Measurements from ENCODE around the gene ACVR1B.
A peak's percentile ranks its signal among the peaks of the same experiment; 100 is the strongest.

ACVR1B gene

DNA sequence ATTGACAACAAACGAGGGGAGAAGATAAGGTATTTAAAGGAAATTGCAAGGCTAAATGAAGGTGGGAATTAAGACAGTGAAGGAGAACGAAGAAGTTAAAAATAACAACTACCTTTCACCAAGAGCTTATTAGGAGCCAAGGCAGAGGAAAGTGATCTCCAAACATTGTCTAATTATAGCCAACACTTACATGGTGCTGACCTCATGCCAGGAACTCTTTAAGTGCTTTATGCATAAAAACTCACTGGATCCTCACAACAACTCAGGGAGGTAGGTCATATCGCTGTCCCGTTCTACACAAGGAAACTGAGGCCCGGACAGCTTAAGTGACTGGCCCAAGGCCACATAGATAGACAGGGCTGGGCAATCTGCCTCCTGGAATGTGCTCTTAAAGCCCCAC, 74.8 kb downstream of the ACVR1B start:
- DNase-seq, result no peak

DNA sequence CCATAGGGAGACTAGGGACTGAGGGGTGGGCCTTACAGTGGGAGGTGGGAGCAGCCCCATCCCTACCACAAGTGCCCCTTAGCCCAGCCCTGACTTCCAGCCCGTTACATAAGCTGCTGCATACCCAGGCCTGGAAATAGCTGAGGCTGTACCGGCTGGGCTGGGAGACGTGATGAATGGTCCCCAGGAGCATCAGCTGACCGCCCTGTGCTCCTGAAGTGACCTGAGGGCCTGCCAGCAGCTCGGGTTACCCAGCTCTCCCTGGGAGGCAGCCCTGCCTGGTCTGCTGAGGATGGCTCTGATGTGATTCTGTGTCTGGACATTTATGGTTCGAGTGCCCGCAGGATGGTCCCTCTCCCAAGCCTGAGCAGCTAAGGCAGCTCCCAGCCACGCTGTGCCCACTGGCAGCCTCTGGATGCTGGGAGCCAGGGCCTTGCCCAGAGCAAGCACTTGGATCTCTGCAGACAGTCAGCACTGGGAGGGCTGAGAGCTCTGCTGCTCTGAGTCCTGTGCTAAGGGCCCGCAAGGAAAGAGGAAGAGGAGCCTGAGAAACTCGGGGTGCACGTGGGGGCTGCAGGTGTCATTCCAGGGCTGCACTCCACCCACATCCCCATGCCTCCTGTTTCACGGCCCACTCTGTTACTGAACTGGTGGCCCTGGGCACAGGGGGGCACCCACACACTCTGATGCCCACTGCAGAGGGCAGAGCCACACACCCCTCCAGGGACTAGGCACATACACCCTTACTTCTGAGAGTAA, 75.8 kb downstream of the ACVR1B start:
- no peak for DNase-seq

DNA sequence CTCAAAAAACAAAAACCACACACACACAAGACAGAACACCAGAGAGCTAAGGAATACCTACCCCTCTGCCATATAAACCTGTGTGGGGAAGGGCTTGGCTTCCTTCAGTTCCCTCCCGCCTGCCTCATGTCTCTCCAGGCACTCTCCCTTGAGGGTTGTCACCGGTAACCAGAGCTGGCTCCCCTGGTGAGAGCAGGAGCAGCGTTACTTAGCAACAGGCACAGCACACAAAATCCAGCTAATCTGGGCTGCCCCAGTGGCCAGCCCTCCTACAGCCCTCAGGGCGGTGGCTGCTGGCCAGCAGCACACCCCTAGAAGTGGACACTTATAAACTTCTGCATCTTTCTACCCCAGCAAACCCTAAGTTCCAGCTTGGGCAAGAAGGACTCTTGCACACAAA, 78.2 kb downstream of the ACVR1B start:
- no peak for DNase-seq

DNA sequence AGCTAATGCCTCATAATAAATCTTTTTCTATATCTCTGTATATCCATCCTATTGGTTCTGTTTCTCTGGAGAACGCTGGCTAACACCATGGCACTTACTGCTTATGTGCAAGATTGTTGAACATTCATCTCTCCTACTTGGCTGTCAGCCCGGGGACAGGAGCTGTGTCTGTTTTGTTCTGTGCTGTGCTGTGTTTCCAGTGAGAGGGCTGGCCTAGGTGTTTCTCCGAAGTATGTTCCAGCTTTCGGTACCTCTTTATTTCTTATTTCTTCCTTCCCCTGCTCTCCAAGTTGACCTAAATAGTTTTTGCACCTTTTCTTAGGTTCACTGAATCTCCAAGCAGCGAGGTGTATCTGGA, 80.9 kb downstream of the ACVR1B start:
- no peak for DNase-seq

DNA sequence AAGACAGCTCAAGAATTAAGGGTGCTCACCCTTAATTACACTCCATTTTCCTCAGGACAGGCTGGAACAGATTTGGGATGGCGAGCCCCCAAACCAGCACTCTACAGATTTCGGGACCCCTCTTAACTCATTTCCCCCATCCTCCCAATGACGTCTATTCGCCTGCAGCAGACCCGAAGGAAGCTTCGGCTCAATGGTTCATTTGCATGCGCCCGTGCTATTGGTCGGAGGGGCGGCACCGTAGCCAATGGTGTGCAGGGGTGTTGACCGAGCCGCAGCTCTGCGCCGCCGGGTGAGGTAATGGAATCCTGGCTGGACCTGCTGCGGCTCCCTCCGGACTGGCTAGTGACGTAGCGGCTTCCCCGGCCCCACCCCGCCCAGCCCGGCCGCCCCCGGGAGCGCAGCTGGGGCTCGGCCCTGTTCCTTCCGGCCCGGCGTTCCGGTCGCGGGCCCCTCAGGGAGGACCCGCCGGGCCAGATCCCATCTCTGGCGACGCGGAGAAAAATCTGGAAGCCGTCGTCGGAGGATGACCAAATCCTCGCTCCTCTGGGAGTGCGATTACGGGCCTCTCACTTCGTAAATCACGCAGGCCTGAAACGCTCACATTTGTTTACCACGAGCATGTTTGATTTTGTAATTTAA, 81.4 kb downstream of the ACVR1B start:
- DNase-seq, result peak; percentile 92

DNA sequence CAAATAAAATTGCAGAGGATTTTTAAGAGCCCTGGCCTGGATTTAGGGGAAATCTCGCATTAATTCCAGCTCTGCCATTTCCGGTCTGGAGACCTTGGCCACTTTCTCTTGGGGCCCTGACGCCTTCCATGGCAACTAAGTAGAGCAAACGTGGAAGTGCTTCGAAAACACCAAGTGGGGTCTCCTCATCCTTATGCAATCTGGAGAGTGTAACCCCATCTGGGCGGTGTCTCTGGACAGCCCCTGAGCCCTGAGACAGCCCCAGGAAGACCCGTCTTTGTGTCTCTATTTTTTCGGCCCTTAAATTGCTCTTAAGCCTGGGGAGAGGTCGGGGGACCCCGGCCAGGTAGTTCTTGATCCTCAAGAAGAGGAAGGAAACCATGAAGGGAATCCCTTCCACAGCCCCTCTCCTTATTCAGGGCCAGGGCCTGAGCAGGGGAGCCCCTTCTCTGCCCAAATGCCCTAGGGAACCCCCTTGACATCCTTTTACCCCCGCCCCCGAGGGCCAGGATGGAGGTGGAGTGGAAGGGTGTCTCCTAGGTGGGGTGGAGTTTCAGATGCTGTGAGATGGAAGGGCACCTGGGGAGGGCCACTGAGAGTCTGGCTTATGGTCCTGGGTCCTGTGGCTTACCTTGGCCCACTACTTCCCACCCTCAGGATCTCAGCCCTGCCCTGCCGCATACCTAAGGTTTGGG, 82.1 kb downstream of the ACVR1B start:
- DNase-seq, result no peak

DNA sequence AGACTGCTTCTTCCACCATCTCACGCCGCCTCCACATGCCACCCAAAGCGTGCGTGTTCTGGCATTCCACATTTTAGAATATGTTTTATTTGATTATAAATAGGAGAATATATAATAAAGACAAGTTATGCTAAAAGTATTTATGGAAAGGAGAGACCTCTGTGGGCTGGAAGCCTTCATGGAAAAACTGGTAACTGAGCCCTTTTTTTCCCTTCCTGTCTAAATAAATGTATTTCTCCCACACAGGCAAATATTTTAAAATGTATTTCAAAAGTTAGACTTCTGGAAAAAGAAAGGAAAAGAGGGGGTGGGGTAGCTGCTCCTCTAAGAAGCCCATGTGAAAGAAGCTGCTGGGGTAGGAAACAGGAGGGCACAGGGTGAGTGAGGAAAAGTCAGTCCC, 83.7 kb downstream of the ACVR1B start:
- DNase-seq, result no peak

DNA sequence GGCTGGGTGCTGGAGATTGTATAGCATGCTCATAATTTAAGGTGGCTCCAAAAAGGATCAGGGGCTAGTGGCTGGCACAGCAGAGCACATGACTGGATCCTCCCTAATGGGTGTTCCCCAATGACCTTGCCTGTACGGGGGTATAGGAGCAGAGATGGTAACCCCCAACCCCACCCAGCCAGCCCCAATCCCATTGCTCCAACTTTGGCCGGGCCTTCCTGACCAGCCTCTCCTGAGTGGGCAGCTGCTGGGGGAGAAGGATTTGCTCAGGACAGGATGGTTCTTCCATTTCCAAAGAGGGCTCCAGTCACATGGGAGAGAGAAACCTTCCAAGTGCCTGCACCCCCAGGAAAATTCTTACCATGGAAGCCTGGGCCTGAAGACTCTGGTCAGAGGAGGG, 84.4 kb downstream of the ACVR1B start:
- no peak for DNase-seq

DNA sequence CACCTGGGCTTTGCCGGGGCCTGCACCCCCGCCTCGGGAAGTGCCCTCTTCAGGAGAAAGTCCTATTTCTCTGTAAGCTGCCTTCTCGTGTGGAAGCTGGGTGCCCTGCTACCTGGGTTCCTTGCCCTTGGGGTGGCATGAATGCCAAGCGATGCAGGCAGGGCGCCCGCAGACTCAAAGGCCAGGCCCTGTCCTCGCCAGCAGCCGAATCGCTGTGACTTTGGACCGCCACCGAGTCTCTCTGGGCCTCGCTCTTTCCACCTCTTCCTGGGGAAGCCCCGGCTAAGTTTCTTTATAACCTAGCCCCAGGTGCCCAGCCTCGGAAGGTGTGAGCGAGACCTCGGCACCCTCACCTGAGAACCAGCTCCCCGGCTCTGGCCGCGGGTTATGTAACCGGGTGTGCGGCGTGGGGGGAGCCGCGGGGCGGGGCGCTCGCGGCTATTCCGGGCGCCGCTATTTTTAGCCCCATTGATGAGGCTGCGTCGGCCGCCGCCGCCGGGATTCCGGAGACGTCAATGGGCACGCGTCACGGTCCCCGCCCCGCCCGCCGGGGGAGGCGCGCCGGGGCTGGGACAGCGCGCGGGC, 85.2 kb downstream of the ACVR1B start:
- peak; percentile 72 for DNase-seq

DNA sequence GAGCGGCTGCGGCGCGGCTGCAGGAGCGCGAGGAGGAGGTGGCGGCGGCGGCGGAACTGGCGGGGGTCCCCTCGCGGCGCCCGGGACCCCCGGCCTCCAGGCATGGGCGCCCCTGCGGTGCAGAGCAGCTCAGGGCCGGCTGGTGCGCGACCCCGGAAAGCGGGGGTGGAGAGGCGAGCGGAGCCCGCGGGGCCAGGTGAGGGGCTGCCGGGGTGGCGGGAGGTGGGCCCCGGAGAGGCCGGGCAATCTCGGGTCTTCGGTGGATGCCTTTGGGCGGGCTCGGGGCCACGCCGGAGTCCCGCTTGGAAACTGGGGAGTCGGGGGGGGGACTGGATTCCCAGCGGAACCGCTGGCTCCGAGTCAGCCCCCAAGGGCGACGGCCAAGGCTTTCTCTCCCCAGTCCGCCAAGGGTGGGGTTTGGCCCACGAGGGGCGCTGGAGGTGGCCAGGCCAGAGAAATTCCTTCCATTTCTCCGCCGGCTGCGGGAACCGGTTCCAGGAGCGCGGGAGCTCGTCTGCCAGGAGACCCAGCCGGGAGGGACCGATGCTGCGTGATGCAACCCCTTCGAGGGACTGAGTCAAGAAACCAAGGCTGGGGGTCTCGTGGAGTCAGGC, 85.9 kb downstream of the ACVR1B start:
- DNase-seq, result no peak

DNA sequence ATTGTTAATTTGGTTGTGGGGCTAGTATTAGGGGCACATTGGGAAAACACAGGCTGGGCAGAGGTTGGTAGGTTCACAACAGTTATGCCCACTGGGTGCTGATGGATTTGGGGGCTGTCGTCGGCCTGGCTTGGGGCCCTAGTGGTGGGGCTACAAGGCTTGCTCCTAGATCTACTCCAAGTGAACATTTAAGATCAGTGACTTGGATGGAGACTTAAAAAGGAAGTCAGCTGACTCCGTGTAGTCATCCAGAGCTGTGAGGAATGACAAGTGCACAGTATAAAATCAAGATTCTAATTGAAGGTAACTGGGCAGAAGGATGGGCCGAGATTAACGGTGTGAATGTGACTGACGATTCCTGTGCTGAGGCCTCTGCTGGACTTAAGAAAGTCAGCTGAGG, 86.9 kb downstream of the ACVR1B start:
- no peak for DNase-seq

DNA sequence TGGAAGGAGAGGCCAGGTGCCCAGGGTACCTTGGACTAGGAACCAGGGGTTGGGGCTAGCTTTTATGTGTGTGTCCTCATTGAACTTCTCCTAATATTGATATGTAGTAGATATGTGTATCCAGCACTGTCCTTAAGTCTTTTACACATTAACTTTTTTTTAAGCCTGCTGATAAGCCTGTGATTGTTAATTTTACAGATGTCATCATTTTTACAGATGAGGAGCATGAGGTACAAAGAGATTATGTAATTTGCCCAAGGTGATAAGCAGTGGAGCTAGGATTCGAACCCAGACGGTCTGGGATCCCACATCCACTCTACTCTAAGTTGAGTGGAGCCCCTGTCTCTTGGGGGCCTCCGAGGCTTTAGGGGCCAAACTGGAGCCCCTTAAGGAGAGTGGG, 89.5 kb downstream of the ACVR1B start:
- no peak for DNase-seq

DNA sequence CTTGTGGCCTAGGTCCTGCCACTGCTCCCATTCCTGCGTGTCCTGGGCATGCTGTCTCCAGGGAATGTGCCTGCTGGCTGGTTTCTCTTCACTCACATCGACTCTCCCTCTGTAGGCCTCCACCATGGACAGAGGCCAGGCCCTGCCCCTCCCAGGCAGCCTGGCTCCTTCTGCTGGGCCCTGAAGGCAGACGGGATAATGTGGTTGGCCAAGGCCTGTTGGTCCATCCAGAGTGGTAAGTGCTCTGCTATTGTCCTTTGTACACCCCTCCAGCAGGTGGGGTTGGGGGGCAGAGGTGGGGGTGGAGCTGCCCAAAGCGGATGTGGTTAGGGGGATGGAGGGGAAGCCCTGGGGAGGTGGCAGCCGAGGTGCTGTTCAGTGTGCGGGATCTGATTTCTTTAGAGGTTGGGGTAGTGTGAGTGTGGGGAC, 90.2 kb downstream of the ACVR1B start:
- DNase-seq, result no peak

DNA sequence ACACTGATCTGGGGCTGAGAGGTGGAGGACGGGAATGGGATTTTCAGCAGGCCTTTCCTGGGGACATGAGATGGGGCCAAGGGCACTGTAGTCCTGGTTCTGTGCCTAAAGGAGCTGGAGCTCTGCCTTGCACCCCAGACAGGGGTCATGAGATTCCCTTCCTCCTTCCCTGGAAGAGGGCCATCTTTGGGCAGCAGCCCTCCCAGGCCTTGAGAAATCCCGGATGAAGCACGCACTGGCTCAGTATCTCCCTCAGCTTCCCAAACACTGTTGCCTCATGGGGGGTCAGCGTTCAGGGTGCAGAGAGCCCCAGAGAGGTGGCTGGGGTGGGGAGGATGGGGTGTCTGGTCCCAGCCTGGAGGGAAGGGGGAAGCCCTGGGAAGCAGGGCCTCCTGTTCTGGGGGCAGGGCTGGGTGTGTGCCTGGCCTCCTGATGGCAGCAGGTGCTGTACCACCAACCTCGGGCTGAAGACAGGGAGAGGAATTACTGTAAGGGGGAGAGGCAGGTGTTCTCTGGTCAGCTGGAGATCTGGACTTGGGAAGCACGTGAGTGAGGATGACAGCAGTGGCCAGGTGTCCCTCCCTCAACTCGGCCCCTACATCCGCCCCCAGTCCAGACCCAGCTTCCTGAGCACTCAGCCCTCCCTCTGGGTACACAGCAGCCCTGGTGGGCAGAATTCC, 91.3 kb downstream of the ACVR1B start:
- no peak for DNase-seq

DNA sequence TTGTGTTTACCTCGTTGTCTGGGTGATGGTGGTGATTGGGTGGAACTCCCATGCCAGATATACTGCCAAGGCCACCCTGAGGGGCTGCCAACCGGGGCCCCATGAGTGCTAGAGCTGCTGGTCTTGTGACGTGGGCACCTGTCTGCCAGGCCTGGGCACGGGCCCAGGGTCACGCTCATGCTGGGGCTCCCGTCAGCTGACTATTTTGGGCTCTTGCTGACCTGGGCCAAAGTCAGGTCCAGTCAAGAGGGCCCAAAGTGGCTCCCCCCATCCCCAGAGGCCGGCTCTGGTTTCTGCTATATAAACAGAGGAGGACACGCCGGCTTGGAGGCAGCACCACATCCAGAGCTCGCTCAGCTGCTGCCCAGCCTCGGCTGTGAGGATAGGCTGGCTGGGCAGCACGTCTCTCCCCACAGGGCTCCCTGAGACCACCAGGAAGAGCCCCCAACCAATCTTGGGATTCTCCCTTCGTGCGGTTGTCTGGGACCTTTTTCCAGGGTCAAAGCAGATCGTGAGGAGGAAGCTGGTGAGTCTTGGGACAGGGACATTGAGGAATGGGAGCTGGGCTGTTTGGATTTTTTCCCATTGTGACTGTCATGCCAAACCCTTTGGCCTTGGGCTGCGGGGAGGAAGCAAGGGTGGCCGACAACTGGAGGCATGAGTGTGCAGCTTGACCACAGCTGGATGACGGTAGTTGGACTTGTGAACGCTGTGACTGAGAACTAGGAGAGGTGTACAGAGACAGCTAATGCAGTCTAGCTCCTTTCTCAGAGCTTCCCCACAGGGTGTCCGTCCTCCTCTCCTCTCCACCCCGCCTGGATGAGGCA, 92.1 kb downstream of the ACVR1B start:
- DNase-seq, result no peak

DNA sequence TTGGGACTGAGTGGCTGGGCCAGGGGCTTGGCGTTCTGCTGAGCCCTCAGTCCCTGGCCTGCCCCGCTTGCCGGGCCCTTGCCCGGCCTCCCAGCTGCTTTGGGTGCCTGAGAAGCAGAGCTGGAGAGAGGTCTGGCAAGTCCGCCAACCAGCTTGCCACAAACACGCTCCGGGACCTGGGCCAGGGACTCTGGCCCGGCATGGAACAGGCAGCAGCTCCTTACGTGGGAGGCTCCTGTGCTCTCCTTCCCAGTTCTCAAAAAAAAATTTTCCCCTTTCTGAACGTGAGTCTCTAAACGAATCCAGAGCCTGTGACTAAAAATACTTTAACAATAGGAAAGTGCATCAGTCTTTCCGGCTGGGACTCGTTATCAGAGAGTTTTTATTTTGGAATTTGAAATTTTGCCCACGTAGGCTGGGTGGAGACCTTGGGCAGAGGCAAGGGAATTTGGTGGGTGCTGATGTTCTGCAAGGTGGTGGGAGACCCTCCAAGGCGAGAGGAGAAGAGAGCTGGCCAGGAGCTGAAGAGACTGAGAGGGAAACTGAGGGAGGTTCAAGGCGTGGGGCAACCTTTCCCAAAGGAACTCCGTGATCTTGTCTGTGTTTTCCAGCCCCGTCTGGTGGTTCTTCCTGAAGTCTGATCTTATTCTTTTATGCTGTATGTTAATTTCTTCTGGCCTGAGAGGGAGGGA, 92.9 kb downstream of the ACVR1B start:
- DNase-seq, result no peak

DNA sequence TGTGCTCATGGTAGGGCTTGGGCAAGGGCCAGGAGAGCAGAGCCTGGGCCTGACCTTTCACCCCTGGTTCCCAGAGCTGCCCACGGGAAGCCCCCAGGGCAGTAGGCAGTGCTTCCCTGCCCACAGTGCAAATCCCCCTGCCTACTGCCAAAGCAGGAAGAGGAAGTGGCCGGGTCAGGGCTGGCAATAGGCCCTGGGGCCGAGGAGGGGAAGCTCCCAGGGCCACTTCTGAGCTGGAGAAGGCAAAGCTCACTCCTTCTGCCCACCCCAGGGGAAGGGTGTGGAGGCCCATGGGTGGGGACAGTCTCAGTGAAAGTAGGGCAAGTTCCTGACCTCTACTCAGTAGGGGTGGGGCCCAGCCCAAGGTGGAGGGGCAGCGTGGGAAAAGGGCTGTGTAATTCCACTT, 94.3 kb downstream of the ACVR1B start:
- DNase-seq, result no peak

Data from stimulated activated CD4-positive, alpha-beta T cell treated with anti-CD3 and anti-CD28 coated beads, Interleukin-1b, Interleukin-23, amount 100 ng/mL, for 48 hours (primary cell).